Right atrium auricular region (tissue), 2 donors: Measurements from ENCODE around the gene NECAB2. TPM values are rescaled to one million over a fixed set of nuclear protein-coding genes. Genes with fewer than 3 reads are reported as not detected.

ENCODE experiments used
- DNase-seq: peaks from one replicate; pipeline ENCODE4 v3.0.0-alpha.2; 2019; ENCODE audit warnings: low spot score
- H3K27ac ChIP-seq, 2 donors: fragments of 200-600 bp; sonication (generic); 1 replicate in 1 of 2; 2 replicates in 1 of 2; pipeline ENCODE4 v1.5.1; 2016 to 2019
- H3K27me3 ChIP-seq, 2 donors: fragments of 200-600 bp; sonication (generic); one replicate each; pipeline versions ENCODE4 v1.5.1 to v1.6.0; 2017 to 2019
- H3K36me3 ChIP-seq: fragments of 200-600 bp; sonication (generic); one replicate; pipeline ENCODE4 v1.5.1; 2016
- H3K4me1 ChIP-seq, 2 donors: fragments of 200-600 bp; sonication (generic); one replicate each; pipeline versions ENCODE4 v1.5.1 to v1.6.0; 2017 to 2019
- H3K4me3 ChIP-seq, 2 donors: fragments of 200-600 bp; sonication (generic); 1 replicate in 1 of 2; 2 replicates in 1 of 2; pipeline ENCODE4 v1.5.1; 2017 to 2019; ENCODE audit warnings: mild to moderate bottlenecking in 1 of 2, moderate library complexity in 1 of 2
- H3K9me3 ChIP-seq, 2 donors: fragments of 200-600 bp; sonication (generic); one replicate each; pipeline ENCODE4 v1.5.1; 2019
- CTCF ChIP-seq, 2 donors: fragments of 200-600 bp; sonication (generic); IDR thresholded peaks; one replicate each; pipeline ENCODE4 v1.5.1; 2019; ENCODE audit warnings: antibody characterized with exemption in 2 of 2
- total RNA-seq, 2 donors: library from RNA; depleted of rRNA; stranded (reverse); fragments of >200 nt; gene quantifications; one replicate each; pipeline ENCODE4 v1.1.0, GENCODE V29; 2016

NECAB2 gene
- total RNA-seq, 2 donors from 2014 or later: 0.71 TPM; not detected in 1

GRCh38 chr16:84048270-84048669 is 80.2 kb downstream of the NECAB2 start:
- no peak for DNase-seq
- peaks cover 8% of the 10 kb centered on the region for H3K36me3 ChIP-seq
- no peak for TF ChIP-seq CTCF (IDR thresholded peaks at IDR 0.05)
- H3K4me1 ChIP-seq: peaks cover 0 to 7% of the 10 kb centered on the region in 2 donors
- H3K9me3 ChIP-seq: no peaks in the 10 kb centered on the region
- H3K27ac ChIP-seq: no peak overlapping the region
- no peaks in the 10 kb centered on the region for H3K27me3 ChIP-seq
- no peak overlapping the region for H3K4me3 ChIP-seq

GRCh38 chr16:84048871-84049270 is 80.8 kb downstream of the NECAB2 start:
- Histone ChIP-seq H3K9me3 (no peaks in the 10 kb centered on the region), H3K4me1 (peaks cover 0 to 1% of the 10 kb centered on the region in 2 donors), H3K27ac (no peak overlapping the region), H3K4me3 (no peak overlapping the region), H3K36me3 (peaks cover 12% of the 10 kb centered on the region), H3K27me3 (no peaks in the 10 kb centered on the region)
- no peak for DNase-seq
- TF ChIP-seq CTCF (IDR thresholded peaks at IDR 0.05): no peak

- TF ChIP-seq CTCF (IDR thresholded peaks at IDR 0.05): no peak
- no peaks in the 10 kb centered on the region for H3K4me1 ChIP-seq
- H3K4me3 ChIP-seq: no peak overlapping the region
- no peak overlapping the region for H3K27ac ChIP-seq
- H3K27me3 ChIP-seq: no peaks in the 10 kb centered on the region
- DNase-seq: no peak
- peaks cover 19% of the 10 kb centered on the region for H3K36me3 ChIP-seq
- H3K9me3 ChIP-seq: no peaks in the 10 kb centered on the region
These were observed 81.5 kb downstream of the NECAB2 start for GRCh38 chr16:84049403-84050060.

GRCh38 chr16:84050316-84050715 is 82.3 kb downstream of the NECAB2 start:
- H3K36me3 ChIP-seq: peaks cover 27% of the 10 kb centered on the region

GRCh38 chr16:84052071-84052622 is 84.1 kb downstream of the NECAB2 start:
- peaks cover 45% of the 10 kb centered on the region for H3K36me3 ChIP-seq
- no peak for TF ChIP-seq CTCF (IDR thresholded peaks at IDR 0.05)
- no peak for DNase-seq

More at GRCh38 chr16:84050316-84050715, 82.3 kb downstream of the NECAB2 start:
- Histone ChIP-seq H3K9me3 (no peaks in the 10 kb centered on the region), H3K4me3 (no peak overlapping the region), H3K27me3 (no peaks in the 10 kb centered on the region), H3K27ac (no peak overlapping the region), H3K4me1 (peaks cover 0 to 7% of the 10 kb centered on the region in 2 donors)
- no peak for DNase-seq
- TF ChIP-seq CTCF (IDR thresholded peaks at IDR 0.05): no peak

More at GRCh38 chr16:84052071-84052622, 84.1 kb downstream of the NECAB2 start:
- peaks cover 0 to 23% of the 10 kb centered on the region in 2 donors for H3K4me1 ChIP-seq
- no peaks in the 10 kb centered on the region for H3K27me3 ChIP-seq
- no peak overlapping the region for H3K4me3 ChIP-seq
- no peak overlapping the region for H3K27ac ChIP-seq
- no peaks in the 10 kb centered on the region for H3K9me3 ChIP-seq

Other genes with a start within 250 kb of the NECAB2 start
- 10 to 100 TPM; 10.7 to 30.5 TPM for gene HSBP1, start 160.3 kb upstream of the NECAB2 start, total RNA-seq
- 10 to 100 TPM; 22.0 to 37.0 TPM for gene MLYCD, start 69.1 kb upstream of the NECAB2 start, total RNA-seq
- gene OSGIN1, start 15.0 kb upstream of the NECAB2 start, total RNA-seq: 1 to 10 TPM; 6.0 to 6.5 TPM
- gene SLC38A8, start 74.6 kb downstream of the NECAB2 start, total RNA-seq: not detected
- 10 to 100 TPM; 75.3 to 77.5 TPM for gene MBTPS1, start 148.7 kb downstream of the NECAB2 start, total RNA-seq
- 10 to 100 TPM; 14.6 to 15.4 TPM for gene HSDL1, start 176.9 kb downstream of the NECAB2 start, total RNA-seq
- 1 to 10 TPM in 1 of 2 donors, not detected in 1; 1.8 TPM for gene DNAAF1, start 177.1 kb downstream of the NECAB2 start, total RNA-seq
- 10 to 100 TPM; 16.2 to 18.4 TPM for gene TAF1C, start 218.8 kb downstream of the NECAB2 start, total RNA-seq
- gene ADAD2, start 222.9 kb downstream of the NECAB2 start, total RNA-seq: under 1 TPM in 1 of 2 donors, not detected in 1; 0.19 TPM